Progenitor cell of endocrine pancreas (in vitro differentiated cells): ENCODE results near the gene BOC. TPM values are rescaled to one million over a fixed set of nuclear protein-coding genes. Genes with fewer than 3 reads are reported as not detected.

ENCODE experiments used
- DNase-seq: peaks from one replicate; pipeline ENCODE4 v3.0.0; 2021; ENCODE audit warnings: low spot score; ENCODE audit not compliant: unreplicated experiment
- H3K27ac Mint-ChIP-seq: 2 replicates; pipeline ENCODE4 v1.8.0; 2021; ENCODE audit warnings: mild to moderate bottlenecking, moderate library complexity, mixed read lengths
- H3K27me3 Mint-ChIP-seq: 2 replicates; pipeline ENCODE4 v1.8.0; 2021; ENCODE audit warnings: mixed read lengths
- H3K36me3 Mint-ChIP-seq: 2 replicates; pipeline ENCODE4 v1.8.0; 2022; ENCODE audit warnings: mixed read lengths; ENCODE audit not compliant: insufficient read depth
- H3K4me1 Mint-ChIP-seq: 2 replicates; pipeline ENCODE4 v1.8.0; 2021; ENCODE audit warnings: low read depth, mixed read lengths
- H3K4me3 Mint-ChIP-seq: 2 replicates; pipeline ENCODE4 v1.8.0; 2021; ENCODE audit warnings: low read depth, mild to moderate bottlenecking, moderate library complexity, mixed read lengths
- H3K9me3 Mint-ChIP-seq: 2 replicates; pipeline ENCODE4 v1.8.0; 2021; ENCODE audit warnings: low read depth, mixed read lengths
- total RNA-seq: library from RNA; stranded (reverse); gene quantifications from 2 replicates; pipeline ENCODE4 v1.2.1, GENCODE V29; 2021
- TF ChIP-seq, protein P1 (sequence below): fragments of 200-600 bp; sonication (generic); IDR thresholded peaks from one replicate; pipeline ENCODE4 v1.5.0; 2021; ENCODE audit warnings: antibody characterized with exemption, mild to moderate bottlenecking; ENCODE audit not compliant: unreplicated experiment

BOC gene
- total RNA-seq, 1 donor from 2014 or later = 10.8 TPM

- no peak overlapping the region for H3K27ac Mint-ChIP-seq
- no peak for DNase-seq
- H3K36me3 Mint-ChIP-seq = no peaks in the 10 kb centered on the region
- H3K9me3 Mint-ChIP-seq = no peaks in the 10 kb centered on the region
- no peak overlapping the region for H3K4me3 Mint-ChIP-seq
- peaks cover 5% of the 10 kb centered on the region for H3K27me3 Mint-ChIP-seq
- TF ChIP-seq, protein P1, sequence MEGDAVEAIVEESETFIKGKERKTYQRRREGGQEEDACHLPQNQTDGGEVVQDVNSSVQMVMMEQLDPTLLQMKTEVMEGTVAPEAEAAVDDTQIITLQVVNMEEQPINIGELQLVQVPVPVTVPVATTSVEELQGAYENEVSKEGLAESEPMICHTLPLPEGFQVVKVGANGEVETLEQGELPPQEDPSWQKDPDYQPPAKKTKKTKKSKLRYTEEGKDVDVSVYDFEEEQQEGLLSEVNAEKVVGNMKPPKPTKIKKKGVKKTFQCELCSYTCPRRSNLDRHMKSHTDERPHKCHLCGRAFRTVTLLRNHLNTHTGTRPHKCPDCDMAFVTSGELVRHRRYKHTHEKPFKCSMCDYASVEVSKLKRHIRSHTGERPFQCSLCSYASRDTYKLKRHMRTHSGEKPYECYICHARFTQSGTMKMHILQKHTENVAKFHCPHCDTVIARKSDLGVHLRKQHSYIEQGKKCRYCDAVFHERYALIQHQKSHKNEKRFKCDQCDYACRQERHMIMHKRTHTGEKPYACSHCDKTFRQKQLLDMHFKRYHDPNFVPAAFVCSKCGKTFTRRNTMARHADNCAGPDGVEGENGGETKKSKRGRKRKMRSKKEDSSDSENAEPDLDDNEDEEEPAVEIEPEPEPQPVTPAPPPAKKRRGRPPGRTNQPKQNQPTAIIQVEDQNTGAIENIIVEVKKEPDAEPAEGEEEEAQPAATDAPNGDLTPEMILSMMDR = no peak
- no peaks in the 10 kb centered on the region for H3K4me1 Mint-ChIP-seq
These were observed 38.3 kb upstream of the BOC start for GRCh38 chr3:113173102-113173501.

DNA sequence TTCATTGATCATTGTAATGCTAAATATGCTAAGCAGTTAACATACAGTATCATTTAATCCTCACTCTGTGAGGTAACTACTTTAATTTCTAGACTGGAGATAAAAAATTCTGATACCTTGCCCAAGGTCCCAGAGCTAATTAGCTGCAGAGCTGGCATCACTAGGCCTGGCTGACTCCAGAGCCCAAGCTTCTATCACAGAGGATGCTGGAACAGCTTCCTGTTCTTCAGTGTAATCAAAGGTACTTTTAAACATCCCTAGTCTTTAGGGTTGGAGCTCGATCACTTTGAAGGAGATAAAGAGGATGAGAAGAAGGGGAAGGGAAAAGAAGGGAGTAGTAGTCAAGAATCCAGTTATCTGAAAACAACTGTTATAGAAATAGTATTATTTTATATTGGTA lies 37.1 kb upstream of the BOC start:
- H3K27ac Mint-ChIP-seq = no peak overlapping the region
- no peaks in the 10 kb centered on the region for H3K36me3 Mint-ChIP-seq
- H3K4me3 Mint-ChIP-seq = no peak overlapping the region
- H3K27me3 Mint-ChIP-seq = peaks cover 5% of the 10 kb centered on the region
- no peak for DNase-seq
- H3K9me3 Mint-ChIP-seq = no peaks in the 10 kb centered on the region
- TF ChIP-seq, protein P1 = no peak
- no peaks in the 10 kb centered on the region for H3K4me1 Mint-ChIP-seq

DNA sequence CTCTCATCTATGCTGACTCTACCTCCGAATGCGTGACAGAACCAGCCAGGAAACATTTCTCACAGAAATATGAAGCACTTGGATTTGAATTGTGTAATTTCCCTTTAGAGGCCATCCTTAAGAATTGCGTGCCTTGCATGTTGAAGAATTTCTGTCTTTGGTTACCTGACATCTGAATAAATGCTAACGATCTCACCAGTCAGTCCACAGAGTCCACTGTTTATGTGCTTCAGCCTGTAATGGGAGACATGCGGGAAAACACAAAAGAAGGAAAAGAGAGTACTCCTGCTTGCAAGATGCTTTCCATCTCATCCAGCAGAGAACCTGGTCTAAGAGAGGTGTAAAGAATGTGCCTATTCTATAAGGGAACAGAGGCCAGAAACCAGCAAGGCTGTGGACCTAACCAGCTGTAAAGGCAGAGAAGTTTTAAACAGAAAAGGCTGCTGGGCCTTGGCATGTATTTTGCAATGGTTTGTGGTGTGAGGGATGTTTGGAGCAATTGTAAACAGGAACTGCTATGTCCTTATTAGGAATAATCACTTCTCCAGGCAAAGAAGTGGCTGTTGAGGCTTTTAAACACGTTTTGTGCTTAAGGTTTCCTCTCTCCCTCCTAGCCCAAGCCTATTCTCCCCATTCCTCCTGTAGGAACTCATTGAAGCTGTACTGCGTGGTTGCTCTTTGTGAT lies 36.4 kb upstream of the BOC start:
- peaks cover 5% of the 10 kb centered on the region for H3K27me3 Mint-ChIP-seq
- H3K27ac Mint-ChIP-seq = no peak overlapping the region
- no peaks in the 10 kb centered on the region for H3K36me3 Mint-ChIP-seq
- TF ChIP-seq, protein P1 = no peak
- DNase-seq = no peak
- no peak overlapping the region for H3K4me3 Mint-ChIP-seq
- H3K9me3 Mint-ChIP-seq = no peaks in the 10 kb centered on the region
- H3K4me1 Mint-ChIP-seq = no peaks in the 10 kb centered on the region

DNA sequence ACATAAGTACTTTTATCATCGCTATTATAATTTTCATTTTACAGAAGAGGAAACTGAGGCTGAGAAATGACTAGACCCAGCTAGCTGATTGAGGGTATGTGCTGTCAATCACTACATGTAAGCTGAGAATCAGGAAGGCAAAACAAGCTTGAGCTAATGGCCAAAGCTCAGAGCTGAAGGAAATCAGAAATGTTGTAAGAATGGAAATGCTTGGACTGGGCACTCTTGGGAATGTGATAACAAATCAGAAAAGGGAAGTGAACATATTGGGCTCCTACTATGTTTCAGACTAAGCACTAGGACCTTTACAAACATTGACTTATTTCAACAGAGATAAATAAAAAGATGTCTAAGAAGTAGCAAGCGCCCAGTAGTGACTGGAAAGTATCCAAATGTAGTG lies 33.8 kb upstream of the BOC start:
- Mint-ChIP-seq H3K27me3 (no peaks in the 10 kb centered on the region), H3K9me3 (no peaks in the 10 kb centered on the region), H3K4me1 (no peaks in the 10 kb centered on the region), H3K36me3 (no peaks in the 10 kb centered on the region), H3K27ac (no peak overlapping the region), H3K4me3 (no peak overlapping the region)
- TF ChIP-seq, protein P1 = no peak
- no peak for DNase-seq

- H3K9me3 Mint-ChIP-seq = no peaks in the 10 kb centered on the region
- TF ChIP-seq, protein P1 = no peak
- H3K36me3 Mint-ChIP-seq = no peaks in the 10 kb centered on the region
- no peak for DNase-seq
- H3K27ac Mint-ChIP-seq = no peak overlapping the region
- no peaks in the 10 kb centered on the region for H3K27me3 Mint-ChIP-seq
- peaks cover 4% of the 10 kb centered on the region for H3K4me1 Mint-ChIP-seq
- H3K4me3 Mint-ChIP-seq = no peak overlapping the region
These were observed 32.0 kb upstream of the BOC start for GRCh38 chr3:113179235-113179824.
